NK-92 (cell line): ENCODE data around the gene VPS26B.
"Not testable (repeated sequence)": the region's sequence is repeated elsewhere in the genome, so short reads cannot be mapped to it uniquely, and the experiment has no call there.

Experiments
- DNase-seq: peaks from one replicate; lab custom pipeline; 2025; ENCODE audit not compliant: unreplicated experiment; lab: John Stamatoyannopoulos, UW

The VPS26B gene

DNA sequence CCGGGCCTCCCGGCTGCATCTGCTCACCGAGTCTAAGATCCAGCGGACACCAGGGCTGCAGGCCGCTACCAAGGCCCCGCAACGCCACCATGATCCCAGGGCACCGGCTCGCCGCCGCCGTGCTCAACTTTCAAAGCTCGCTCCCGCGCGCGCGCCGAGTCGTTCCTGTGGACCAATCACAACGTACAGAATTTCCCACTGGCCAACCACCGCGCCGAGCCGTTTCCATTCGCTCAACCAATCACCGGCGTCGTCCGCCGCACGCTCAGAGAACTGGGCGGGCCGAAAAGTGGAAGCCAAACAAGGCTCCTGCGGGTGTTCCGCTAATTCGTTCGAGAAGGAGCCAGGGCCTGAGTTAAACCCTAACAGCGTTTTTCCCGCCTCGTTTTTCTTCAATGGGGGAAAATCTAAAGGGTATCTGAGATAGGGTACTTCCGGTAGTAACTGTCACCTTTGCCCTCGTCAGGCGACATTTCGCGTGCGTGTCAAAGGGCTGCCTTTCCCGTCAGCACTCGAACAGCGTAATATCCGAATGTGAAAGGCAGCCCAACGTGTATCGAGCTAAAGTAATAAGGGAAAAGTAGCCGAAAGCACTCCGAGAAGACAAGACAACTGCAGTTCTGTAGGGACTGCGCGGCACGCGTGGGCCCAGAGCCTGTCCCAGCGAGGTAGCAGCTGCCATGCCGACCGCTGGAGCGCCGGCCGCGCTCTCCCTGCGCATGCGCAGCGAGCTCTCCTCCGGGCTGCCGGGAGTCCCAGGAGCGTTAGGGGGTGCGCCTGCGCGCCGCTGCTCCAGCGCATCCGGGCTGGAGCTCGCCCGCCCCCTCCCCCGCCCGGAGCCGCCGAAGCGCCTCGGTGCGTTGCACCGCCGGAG is at the start of gene VPS26B, which contains the start of gene NCAPD3:
Gene VPS26B (plus strand): TSS at position 836 of the 874 bp plus-strand sequence. CDS start 452 bp downstream, outside the sequence.
Gene NCAPD3 (minus strand): TSS at position 132 of the 874 bp plus-strand sequence. CDS start 41 bp downstream, at position 91.
- DNase-seq: peak; percentile 85

DNA sequence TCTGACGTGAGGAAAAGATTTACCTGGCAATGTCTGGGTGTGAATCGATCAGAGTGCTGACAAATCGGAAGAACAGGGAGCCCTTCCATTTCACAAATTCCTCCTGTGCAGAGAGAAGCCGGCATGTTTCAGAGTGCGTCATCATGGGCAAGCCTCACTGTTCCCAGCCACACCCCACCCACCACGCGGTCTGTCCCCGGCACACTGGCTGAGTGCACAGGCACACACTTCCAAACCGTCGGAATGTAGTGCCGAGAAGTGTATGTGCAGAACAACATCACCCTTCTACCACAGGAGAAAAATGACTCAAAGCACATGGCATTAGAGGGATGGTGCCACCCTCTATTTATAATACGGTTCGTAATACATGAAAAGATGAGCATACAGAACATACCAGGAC is 48.2 kb upstream of the VPS26B start:
- no peak for DNase-seq

- no peak for DNase-seq
Measured at GRCh38 chr11:134178032-134178674, 46.3 kb upstream of the VPS26B start.

GRCh38 chr11:134181707-134182106 is 42.8 kb upstream of the VPS26B start:
- DNase-seq: no peak

DNA sequence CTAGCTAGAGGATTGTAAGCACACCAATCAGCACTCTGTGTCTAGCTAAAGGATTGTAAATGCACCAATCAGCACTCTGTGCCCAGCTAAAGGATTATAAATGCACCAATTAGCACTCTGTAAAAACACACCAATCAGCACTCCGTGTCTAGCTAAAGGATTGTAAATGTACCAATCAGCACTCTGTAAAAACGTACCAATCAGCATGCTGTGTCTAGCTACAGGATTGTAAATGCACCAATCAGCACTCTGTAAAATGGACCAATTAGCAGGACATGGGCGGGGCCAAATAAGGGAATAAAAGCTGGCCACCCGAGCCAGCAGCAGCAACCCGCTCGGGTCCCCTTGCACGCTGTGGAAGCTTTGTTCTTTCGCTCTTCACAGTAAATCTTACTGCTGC is 36.4 kb upstream of the VPS26B start:
- not testable (repeated sequence) for DNase-seq

DNA sequence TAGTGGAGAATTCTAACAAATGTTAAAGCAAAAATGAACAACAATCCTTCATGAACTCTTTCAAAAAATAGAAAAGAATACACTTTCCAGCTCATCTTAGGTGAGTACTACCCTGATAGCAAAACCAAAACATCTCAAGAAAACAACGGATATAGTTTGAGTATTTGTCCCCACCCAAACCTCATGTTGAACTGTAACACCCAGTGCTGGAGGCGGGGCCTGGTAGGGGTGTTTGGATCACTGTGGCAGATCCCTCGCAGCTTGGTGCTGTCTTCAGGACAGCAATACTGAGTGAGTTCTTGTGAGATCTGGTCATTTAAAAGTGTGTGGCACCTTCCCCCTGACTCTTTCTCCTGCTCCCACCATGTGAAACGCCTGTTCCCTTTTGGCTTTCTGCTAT is 27.7 kb upstream of the VPS26B start:
- no peak for DNase-seq

GRCh38 chr11:134199531-134199930 is 24.9 kb upstream of the VPS26B start:
- no peak for DNase-seq

- no peak for DNase-seq
Measured at GRCh38 chr11:134200688-134201087, 23.8 kb upstream of the VPS26B start.

GRCh38 chr11:134202661-134203060 is 21.8 kb upstream of the VPS26B start:
- no peak for DNase-seq

- no peak for DNase-seq
Measured at GRCh38 chr11:134205729-134206128, 18.7 kb upstream of the VPS26B start.

DNA sequence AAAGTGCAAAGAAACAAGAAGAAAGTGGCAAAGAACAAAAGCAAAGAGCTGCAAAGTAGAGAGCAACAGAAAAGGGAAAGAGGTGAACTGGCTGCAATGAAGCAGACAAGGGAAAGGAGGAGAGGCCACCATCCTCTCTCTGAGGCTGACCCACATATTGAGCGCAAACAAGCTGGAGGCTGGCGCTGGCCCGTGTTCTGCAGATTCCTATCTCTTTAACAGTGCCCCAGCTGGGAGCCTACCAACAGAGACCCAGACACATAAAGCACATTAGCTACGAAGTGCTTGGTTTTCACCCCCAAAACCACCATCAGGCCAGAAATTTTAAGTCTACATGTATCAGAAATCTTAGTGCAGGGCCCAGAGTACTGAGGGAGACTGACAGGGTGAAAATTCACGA is 18.3 kb upstream of the VPS26B start:
- DNase-seq: no peak

GRCh38 chr11:134207538-134208239 is 16.8 kb upstream of the VPS26B start:
- no peak for DNase-seq

DNA sequence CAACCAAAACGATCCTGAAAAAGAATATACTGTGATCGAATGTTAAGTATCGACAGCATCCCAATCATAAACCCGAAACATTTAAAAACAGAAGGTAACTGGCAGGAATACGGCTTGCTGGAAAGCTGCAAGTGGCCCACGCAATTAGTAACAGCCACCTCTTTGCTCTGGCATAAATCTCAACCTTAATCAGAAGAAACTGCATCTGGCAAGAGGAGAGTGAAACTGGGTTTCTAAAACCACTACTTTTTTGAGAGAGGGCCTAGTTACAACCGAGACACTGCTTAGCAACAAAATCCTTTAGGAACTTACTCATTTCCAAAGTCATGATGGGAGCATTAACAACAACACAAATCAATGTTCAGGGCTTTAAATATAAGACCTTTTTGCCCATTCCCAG is 8.6 kb upstream of the VPS26B start:
- no peak for DNase-seq

GRCh38 chr11:134216816-134217215 is 7.7 kb upstream of the VPS26B start:
- no peak for DNase-seq

- DNase-seq: no peak
Measured at GRCh38 chr11:134223121-134223520, 1.4 kb upstream of the VPS26B start.

- DNase-seq: no peak
Measured at GRCh38 chr11:134224710-134225664, 516 bp downstream of the VPS26B start.

- DNase-seq: no peak
Measured at GRCh38 chr11:134226806-134227325, 2.4 kb downstream of the VPS26B start.

- DNase-seq: no peak
Measured at GRCh38 chr11:134228625-134229024, 4.2 kb downstream of the VPS26B start.

DNA sequence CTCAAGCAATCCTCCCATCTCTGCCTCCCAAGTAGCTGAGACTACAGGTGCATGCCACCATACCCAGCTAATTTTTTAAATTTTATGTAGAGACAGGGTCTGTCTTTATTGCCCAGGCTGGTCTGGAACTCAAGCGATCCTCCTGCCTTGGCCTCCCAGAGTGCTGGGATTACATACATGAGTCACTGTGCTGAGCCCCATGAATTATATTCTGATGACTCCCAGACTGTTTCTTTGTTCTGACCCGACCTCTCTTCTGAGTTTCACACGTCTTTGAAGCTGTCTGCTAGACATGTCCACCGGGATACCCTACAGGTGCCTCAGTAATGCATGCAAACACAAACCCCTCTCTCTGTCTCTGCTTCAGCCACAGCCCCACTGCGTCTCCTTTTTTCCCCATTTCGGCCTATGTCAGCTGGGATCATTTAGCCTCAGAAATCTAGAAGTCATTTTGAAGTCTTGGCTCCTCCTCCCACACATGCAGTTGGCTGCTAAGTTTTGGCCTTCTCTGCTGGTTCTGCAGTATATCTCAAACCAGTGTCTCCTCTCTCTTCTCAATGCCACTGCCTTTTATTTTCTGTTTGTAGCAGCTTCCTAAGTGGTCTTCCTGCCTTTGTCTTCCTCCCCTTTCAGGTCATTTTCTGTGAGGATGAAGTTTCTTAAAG is 4.8 kb downstream of the VPS26B start:
- DNase-seq: no peak

GRCh38 chr11:134230339-134230738 is 5.9 kb downstream of the VPS26B start:
- DNase-seq: no peak
